ENCODE results near the gene PRKAB1.
"Not testable (repeated sequence)": the region's sequence is repeated elsewhere in the genome, so short reads cannot be mapped to it uniquely, and the experiment has no call there.

Gene PRKAB1

GRCh38 chr12:119683413-119683812 is 15.5 kb downstream of the PRKAB1 start:
- no peak for FAIRE-seq
- DNase-seq (ENCODE audit: insufficient read length, low spot score) = no peak

GRCh38 chr12:119683816-119684215 is 15.9 kb downstream of the PRKAB1 start:
- DNase-seq (ENCODE audit: insufficient read length, low spot score) (no peak), FAIRE-seq (no peak)

- FAIRE-seq (no peak), DNase-seq (ENCODE audit: insufficient read length, low spot score) (no peak)
Measured at GRCh38 chr12:119684711-119685369, 16.9 kb downstream of the PRKAB1 start.

- no peak for DNase-seq (ENCODE audit: insufficient read length, low spot score)
- FAIRE-seq = no peak
Measured at GRCh38 chr12:119685375-119685774, 17.4 kb downstream of the PRKAB1 start.

- DNase-seq (ENCODE audit: insufficient read length, low spot score) (no peak), FAIRE-seq (no peak)
Measured at GRCh38 chr12:119686355-119686754, 18.4 kb downstream of the PRKAB1 start.

- DNase-seq (ENCODE audit: insufficient read length, low spot score) (no peak), FAIRE-seq (no peak)
Measured at GRCh38 chr12:119686776-119687175, 18.8 kb downstream of the PRKAB1 start.

GRCh38 chr12:119687406-119687805 is 19.5 kb downstream of the PRKAB1 start:
- DNase-seq (ENCODE audit: insufficient read length, low spot score) = no peak
- no peak for FAIRE-seq

GRCh38 chr12:119687879-119688278 is 19.9 kb downstream of the PRKAB1 start:
- FAIRE-seq (no peak), DNase-seq (ENCODE audit: insufficient read length, low spot score) (no peak)

- DNase-seq (ENCODE audit: insufficient read length, low spot score) (no peak), FAIRE-seq (no peak)
Measured at GRCh38 chr12:119689935-119690500, 22.1 kb downstream of the PRKAB1 start.

GRCh38 chr12:119691202-119691810 is 23.4 kb downstream of the PRKAB1 start:
- DNase-seq (ENCODE audit: insufficient read length, low spot score) (no peak), FAIRE-seq (no peak)

- no peak for DNase-seq (ENCODE audit: insufficient read length, low spot score)
- no peak for FAIRE-seq
Measured at GRCh38 chr12:119692410-119692809, 24.5 kb downstream of the PRKAB1 start.

- FAIRE-seq (no peak), DNase-seq (ENCODE audit: insufficient read length, low spot score) (no peak)
Measured at GRCh38 chr12:119692997-119693396, 25.1 kb downstream of the PRKAB1 start.

- FAIRE-seq = no peak
- no peak for DNase-seq (ENCODE audit: insufficient read length, low spot score)
Measured at GRCh38 chr12:119693511-119693910, 25.6 kb downstream of the PRKAB1 start.

- DNase-seq (ENCODE audit: insufficient read length, low spot score) (no peak), FAIRE-seq (no peak)
Measured at GRCh38 chr12:119694111-119694510, 26.2 kb downstream of the PRKAB1 start.

GRCh38 chr12:119695034-119695433 is 27.1 kb downstream of the PRKAB1 start:
- DNase-seq (ENCODE audit: insufficient read length, low spot score) = no peak
- no peak for FAIRE-seq

GRCh38 chr12:119696943-119697342 is 29.0 kb downstream of the PRKAB1 start:
- FAIRE-seq (no peak), DNase-seq (ENCODE audit: insufficient read length, low spot score) (no peak)

- FAIRE-seq = no peak
Measured at GRCh38 chr12:119699199-119699760, 31.3 kb downstream of the PRKAB1 start.

GRCh38 chr12:119700078-119700477 is 32.1 kb downstream of the PRKAB1 start:
- DNase-seq (ENCODE audit: insufficient read length, low spot score) (no peak), FAIRE-seq (no peak)

More at GRCh38 chr12:119699199-119699760, 31.3 kb downstream of the PRKAB1 start:
- DNase-seq (ENCODE audit: insufficient read length, low spot score) = no peak

GRCh38 chr12:119704065-119704747 is 36.3 kb downstream of the PRKAB1 start:
- FAIRE-seq (no peak), DNase-seq (ENCODE audit: insufficient read length, low spot score) (no peak)

- no peak for FAIRE-seq
- DNase-seq (ENCODE audit: insufficient read length, low spot score) = no peak
Measured at GRCh38 chr12:119705182-119705581, 37.2 kb downstream of the PRKAB1 start.

GRCh38 chr12:119706427-119706826 is 38.5 kb downstream of the PRKAB1 start:
- not testable (repeated sequence) for FAIRE-seq

More at GRCh38 chr12:119706427-119706826, 38.5 kb downstream of the PRKAB1 start:
- DNase-seq (ENCODE audit: insufficient read length, low spot score) = not testable (repeated sequence)

All from GM19239 (cell line).